GM21825 (cell line): ENCODE data around the gene TTC38.
A peak's percentile ranks its signal among the peaks of the same experiment; 100 is the strongest.

Experiments
- ATAC-seq: cut with Tn5 transposase; IDR thresholded peaks from one replicate; pipeline ENCODE4 v1.9.1; 2021; ENCODE audit warnings: mild to moderate bottlenecking, moderate library complexity; ENCODE audit not compliant: unreplicated experiment

TTC38 gene

DNA sequence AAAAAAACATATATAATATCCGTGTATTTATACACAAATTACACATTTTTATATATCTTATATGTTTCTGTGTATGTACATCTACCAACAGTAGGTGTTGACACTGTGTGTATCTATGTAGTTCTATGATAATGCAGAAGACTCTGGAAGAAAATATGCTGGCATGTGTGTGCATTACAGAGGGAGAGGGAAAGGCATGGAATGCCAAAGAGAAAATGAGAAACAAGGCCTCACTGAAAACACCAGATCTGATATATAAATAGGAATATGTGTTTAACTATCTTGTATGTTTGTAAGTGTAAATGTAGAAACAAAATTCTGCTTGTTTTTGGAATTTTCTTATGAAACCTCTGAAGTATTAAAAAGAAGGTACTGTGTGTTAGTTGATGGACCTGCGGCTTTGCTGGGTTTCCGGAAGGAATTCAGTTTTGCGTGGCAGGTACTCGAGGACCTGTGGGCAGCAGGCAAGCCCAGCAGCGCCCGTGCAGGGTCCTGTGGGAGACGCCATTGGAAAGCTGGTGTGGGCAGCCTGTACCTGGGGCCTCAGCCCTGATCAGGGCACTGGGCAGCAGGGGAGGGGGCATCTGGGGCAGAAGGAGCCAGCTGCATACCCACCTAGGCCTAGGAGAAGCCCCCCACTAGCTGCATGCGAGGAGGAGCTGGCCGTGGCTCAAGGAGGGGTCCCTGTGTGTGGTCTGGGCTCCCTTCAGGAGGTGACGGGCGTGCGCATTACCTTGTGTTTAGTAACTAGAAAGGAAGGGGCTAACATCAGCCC, 60.1 kb downstream of the TTC38 start:
- no peak for ATAC-seq

DNA sequence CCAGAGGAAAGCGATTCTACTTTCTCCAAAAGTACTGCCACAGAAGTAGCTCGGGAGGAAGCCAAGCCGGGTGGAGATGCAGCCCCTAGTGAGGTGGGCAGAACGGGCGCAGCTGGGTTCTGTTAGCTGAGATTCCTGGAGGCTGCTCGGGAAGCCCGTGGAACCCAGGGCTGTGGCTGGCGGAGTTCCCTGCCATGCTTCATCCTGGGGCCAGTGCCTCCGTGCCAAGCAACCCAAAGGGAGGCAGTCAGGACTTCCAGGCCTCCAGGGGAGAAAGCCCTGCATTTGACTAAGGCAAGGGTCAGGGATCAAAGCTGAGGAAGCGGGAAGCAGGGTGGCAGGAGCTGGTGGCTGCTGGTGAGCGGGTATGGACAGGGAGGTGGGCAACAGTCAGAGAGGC, 61.0 kb downstream of the TTC38 start:
- ATAC-seq, result no peak

- ATAC-seq, result no peak
These were observed 61.8 kb downstream of the TTC38 start for GRCh38 chr22:46329616-46330015.

DNA sequence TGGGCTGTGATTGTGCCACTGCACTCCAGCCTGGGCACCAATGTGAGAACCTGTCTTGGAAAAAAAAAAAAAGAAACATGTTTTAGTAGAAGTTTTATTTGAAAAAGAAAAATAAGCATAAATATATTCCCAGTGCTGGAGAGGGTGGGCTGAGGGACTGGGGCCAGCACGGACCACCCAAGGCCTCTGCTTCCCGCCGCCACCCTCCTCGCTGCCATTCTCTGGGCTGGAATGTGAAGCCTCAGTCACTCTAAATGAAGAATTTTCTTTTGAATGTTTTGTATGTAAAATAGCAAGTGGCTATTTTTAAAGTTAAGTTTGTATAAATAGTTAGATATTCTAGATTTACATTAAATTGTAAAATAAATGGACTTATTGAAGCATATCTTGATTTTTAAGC, 62.6 kb downstream of the TTC38 start:
- no peak for ATAC-seq

GRCh38 chr22:46331496-46331895, 63.7 kb downstream of the TTC38 start:
- no peak for ATAC-seq

- ATAC-seq, result peak; percentile 78
These were observed 67.7 kb downstream of the TTC38 start, which contains the start of gene TRMU for GRCh38 chr22:46335201-46336118. TRMU (plus strand) TSS chr22:46335714; CDS start chr22:46335765, 51 bp downstream.

DNA sequence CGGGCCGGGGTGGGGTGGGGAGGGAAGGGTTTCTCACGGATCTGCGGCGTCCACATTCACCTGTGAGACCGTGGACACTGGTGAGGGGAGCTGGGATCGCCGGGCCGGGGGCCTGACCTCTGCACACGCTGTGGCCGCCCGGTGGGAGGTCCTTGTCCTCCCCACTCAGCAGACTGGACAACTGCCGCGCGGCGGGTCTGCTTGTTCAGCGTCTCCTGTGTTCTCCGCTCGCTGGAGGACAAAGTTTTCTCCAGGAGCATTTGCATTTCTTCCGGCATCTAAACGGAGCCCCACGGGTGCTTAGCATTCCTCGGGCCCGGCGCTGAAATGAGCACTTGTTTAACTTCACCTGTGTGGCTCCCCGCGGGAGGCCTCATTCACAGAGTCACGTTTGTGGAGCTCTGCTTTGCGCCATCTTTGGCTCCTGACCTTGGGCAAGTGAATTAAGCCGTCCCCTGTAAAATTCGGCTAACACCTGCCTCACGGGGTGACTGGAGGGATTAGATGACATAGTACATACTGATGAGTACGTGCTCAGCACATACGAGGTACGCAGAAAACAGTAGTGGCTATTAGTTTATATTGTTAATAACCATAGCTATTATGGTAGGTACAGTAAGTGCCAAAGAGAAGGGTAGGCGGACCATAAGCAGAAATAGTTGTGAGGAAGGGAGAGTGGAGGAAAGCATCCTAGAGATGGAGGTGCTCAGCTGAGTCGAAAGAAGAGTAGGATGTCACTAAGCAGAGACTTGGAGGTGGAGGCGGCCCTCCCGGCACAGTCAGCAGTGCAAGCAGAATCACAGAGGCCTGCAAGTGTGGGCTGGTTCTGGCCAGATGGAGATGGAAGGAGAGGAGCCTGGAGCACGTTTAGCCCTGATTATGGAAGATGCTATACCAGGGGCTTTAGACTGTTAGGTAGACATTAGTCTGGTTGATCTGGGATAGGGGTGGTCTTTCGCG, 68.6 kb downstream of the TTC38 start:
- no peak for ATAC-seq

GRCh38 chr22:46337870-46338269, 70.1 kb downstream of the TTC38 start:
- no peak for ATAC-seq

DNA sequence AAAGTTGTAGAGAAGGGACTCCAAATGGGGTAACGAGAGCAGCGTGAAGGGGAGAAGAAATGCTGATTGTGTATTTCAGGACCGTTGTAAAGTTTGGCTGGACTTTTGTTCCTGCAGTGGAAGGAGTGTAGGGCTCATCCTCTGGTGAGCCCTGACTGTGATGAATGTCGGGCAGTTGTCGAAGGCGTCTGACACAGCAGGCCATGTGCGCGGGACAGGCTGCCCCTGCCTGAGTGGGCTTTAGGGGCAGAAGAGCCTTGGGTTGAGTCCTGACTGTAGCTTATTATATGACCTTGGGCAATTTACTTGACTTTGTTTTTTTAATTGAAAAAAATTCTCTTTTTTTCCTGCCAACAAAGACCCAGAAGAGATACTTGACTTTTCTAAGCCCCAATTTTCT, 70.8 kb downstream of the TTC38 start:
- ATAC-seq, result no peak

- ATAC-seq, result no peak
These were observed 72.1 kb downstream of the TTC38 start for GRCh38 chr22:46339956-46340355.

DNA sequence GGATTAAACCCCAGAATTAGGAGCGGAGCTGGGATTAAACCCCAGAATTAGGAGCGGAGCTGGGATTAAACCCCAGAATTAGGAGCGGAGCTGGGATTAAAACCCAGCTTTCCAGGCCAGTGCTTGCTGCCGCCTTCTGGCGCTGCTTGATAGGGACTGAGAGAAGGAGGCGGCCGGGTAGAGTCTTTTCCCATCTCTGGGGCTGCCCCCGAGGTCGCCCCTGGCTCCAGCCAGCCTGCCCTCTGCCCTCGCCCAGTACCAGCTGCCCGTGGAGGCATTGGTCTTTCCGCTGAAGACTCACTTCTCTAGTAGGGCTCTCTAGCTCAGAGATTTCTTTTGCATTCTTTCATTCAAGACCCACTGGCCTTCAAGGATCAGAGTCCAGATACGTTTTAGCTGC, 72.9 kb downstream of the TTC38 start:
- ATAC-seq, result no peak
